ENCODE data around the gene DAB1. TPM values are rescaled to one million over a fixed set of nuclear protein-coding genes. Genes with fewer than 3 reads are reported as not detected.

DAB1 gene
- polyA plus RNA-seq, 12 donors: 1.7 to 8.2 (median 2.7) TPM; not detected in 1

DNA sequence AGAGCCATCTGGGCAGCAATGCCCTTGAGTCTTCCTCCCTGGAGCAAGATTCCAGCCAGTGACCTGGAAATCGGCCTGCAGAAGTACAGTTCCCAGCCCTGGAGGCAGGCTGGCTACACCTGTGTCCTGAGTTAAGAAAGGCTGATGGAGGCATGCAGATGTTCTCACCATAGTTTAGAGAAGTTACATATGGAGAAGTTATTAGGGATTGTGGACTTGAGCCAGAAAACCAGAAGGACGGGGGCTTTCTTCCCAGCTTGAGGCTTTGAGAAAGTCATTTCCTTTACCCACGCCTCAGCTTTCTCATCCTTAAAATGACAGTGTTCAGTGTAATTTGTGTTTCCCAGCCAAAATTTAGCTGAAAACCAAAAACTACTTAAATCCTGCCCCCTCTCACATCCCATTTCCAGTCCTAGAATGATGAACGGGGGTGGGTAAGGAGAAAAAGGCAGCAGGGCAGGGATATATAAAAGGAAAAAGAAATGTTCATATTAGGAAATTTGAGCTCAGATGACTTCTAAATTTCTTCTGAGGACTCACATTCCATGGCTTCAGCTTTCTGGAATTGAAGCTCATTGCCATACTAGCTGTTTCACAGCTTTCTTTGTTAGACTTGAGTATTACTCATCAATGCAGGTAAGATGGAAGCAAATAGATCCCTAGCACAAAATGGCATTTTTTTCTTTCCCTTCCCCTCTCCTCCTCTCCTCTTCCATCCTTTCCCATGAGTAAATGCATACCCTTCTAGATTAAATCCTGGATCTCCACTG, 443.7 kb downstream of the DAB1 start:
- peak; percentile 14 for DNase-seq

DNA sequence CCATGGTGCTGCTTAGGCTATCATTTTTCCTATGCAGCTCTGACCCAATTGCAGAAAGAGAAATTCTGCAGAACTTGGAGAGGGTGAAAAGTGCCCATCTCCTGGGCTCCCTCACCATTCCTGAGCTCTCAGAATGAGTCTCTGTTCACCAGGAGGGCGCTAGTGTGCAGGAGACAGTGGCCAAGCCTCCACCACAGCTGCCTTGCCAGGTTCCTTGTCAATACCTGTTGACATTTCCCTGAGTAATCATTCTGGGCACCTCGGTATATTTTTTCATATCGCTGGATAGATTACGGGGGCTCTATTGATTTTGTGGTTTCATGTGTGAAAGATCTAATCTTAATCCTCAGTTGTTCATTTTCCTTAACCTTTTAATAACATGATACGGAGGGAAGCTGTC, 445.0 kb downstream of the DAB1 start:
- DNase-seq: no peak

GRCh38 chr1:56977910-56978309, 445.9 kb downstream of the DAB1 start:
- DNase-seq: no peak

GRCh38 chr1:56975446-56975845, 448.4 kb downstream of the DAB1 start:
- DNase-seq: no peak

DNA sequence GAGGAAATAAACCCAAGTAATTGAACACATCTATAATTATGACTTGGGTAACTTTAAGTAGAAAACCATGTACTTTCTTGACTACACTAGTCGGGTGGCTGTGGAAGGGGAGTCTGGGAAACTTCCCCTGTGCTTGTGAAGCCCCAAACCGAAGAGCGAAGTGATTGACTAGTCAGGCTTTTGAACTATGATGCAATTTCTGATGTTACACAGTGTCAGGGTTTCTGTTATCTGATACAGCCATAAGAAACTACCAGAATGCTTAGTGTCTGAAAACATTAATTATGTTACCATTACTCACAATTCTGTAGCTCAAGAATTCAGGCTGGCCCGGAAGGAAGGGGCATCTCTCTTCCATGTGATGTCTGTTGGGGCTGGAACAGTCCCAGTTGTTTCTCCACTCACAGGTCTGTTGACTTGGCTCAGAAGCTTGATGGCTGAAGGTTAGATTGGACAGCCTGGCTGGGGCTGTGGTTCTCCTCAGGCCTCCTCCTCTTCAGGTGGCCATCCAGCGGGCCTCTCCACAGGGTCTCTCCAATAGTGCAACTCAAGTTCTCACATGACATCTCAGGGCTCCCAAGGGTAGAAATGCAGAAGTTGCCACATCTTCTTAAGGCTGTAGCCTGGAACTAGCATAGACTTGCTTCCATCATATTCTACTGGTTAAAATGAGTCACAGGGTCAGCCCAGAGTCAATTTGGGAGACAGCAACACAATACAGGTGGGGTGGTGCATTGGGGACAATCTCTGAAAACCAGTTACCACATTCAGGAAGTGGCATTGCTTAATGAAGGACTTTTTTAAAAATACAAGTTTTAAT, 449.7 kb downstream of the DAB1 start:
- DNase-seq: no peak

GRCh38 chr1:56972976-56973375, 450.9 kb downstream of the DAB1 start:
- DNase-seq: no peak

DNA sequence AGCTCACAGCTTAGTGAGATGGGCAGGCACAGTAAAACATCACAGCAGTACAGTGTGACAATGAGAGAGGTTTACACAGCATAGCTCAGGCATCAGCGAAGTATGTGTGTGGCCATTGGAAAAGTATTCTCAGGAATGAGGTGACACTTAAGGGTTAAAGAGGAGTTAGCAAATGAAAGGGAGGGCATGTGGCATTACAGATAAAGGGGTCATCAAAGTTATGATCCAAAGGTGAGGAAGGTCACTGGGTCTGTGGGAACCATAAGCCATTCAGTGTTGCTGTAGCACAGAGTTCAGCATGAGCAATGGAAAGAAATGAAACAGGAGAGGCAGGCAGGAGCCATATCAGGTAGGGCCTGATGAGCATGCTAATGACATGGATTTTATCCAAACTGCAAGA, 453.6 kb downstream of the DAB1 start:
- no peak for DNase-seq

DNA sequence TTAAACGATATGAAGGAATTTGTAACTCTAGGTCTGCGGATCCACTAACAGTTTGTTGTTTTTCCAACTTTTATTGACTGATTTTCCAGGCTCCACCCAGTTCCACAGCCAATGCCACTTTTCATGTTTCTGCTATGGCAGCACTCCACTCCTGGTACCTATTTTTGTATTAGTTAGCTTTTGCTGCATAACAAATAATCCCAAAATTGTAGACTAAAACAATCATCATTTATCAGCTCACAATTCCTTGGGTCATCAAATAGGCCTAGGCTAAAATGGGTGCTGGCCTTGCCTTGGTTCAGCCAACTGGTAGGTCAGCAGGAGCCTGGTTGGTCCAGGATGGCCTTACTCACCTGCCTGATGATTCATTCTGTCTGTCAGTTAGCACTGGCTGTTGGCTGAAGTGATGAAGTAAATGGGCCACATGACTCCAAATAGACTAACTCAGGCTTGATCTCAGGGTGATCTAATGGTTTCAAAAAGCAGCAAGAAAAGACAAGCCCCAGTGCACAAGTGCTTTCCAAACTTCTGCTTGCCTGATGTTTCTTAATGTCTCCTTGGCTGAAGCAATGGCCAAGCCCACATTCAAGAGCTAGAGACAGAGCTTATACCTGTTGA, 454.9 kb downstream of the DAB1 start:
- no peak for DNase-seq

DNA sequence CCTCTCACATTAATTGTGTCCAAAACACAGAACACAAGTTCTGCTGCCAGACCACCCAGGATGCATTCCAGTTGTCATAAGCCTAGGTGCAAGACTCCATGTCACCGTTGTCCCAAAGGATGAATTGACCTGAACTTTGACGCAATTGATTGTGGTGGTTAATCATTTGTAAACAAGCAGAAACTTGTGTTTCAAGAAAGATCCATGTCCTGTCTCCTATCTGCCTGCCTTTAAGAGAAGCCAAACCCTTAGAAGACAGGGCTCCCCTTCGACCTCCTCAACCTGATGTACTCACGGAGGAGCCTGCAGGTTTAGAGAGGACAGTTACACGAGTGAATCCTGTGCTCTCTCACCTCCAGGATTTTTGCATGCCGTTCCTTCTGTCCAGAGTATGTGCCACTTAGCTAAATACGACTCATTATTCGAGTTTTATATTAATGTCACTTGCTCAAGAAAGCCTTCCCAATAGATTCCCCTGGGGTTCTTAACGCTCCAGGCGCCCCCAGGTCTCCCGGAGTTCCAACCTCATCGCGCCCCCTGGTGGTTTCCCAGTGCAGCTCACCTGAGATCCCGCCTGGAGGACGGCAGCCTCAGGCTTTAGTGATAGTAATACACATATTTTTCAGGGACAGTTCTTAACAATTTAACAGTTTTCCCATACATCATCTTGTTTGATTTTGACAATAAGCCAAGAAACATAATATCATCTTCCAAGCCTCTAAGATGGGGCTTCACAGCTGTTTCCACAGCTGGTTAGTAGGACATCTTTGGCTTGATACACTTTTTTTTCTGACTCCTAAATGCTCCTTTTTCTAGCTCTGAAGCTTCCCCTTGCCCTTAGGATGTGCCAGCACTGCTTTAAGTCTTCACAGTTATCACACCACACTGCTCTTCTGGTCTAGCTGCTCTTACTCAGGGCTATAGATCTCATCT, 455.7 kb downstream of the DAB1 start:
- DNase-seq: peak; percentile 1

DNA sequence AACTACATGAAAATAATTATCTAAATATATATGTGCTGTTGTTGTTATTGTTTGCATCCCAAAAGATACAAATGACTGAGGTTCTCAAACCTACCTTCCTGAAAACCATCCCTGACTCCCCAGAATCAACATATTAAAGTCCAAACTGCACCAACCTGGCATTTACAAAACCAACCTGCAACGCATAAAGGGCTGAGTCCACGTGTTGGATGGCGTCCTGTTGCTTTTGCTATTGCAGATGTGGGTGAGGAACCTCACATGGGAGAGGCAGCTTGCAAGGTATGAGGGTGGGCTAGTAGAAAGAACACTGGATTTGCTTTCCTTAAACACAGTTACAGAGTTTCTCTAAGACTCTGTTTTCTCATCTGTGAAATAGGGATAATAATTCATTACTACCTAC, 456.5 kb downstream of the DAB1 start:
- DNase-seq: no peak

GRCh38 chr1:56966698-56966999, 457.2 kb downstream of the DAB1 start:
- no peak for DNase-seq

DNA sequence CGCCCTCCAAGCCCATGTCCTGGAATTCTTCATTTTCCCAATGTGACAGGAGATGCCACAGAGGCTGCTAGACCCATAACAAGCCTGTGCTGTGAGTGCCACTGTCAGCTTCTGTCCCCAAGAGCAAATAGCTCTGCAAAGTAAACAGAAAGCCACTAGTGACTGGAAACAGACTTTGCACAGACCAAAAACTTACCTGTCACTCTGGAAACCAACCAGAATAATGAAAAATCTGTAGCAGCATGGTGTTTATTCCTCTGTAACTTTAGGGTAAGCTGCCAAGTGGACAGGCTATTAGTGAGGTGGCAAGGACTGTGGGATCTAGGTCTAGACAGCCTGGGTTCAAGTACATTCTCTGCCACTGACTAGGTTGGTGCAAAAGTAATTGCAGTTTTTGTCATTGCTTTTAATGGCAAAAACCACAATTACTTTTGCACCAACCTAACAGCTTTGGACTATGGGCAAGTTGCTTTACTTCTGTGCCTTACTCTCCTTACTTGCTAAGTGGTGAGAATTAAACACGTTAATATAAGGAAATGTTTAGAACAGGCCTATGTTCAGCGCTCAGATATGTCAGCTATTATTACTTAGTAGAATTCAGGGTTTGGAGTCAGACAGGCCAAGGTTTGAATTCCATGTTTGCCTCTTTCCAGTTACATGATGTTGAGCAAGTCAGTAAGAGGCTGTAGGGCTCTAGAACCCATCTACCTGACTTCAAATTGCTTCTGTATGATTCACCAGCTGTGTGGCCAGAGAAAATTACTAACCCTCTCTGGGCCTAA, 457.8 kb downstream of the DAB1 start, which contains the start of gene C8B:
C8B (minus strand) TSS at position 100 of the 782 bp plus-strand sequence; CDS start at position 33, 67 bp downstream.
- no peak for DNase-seq

DNA sequence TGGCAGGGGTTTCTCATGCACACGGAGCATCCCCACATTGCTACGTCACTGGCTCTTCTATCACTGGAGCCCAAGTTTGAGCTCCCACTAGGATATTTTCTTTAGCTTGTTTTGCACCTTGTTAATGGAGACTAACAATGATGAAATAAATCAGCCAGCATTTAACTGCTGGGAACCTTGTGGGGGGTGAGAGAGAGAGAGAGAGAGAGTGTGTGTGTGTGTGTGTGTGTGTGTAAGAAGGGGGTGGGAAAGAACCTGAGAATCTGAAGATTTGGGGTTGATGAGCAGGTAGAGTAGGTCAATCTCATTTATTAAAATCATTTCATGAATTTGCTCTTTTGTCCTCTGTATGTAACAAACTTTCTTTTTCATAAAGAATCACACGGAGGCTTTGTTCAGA, 458.7 kb downstream of the DAB1 start:
- DNase-seq: no peak

- no peak for DNase-seq
Measured at GRCh38 chr1:56964349-56965017, 459.4 kb downstream of the DAB1 start.

- no peak for DNase-seq
Measured at GRCh38 chr1:56963667-56964066, 460.2 kb downstream of the DAB1 start.

DNA sequence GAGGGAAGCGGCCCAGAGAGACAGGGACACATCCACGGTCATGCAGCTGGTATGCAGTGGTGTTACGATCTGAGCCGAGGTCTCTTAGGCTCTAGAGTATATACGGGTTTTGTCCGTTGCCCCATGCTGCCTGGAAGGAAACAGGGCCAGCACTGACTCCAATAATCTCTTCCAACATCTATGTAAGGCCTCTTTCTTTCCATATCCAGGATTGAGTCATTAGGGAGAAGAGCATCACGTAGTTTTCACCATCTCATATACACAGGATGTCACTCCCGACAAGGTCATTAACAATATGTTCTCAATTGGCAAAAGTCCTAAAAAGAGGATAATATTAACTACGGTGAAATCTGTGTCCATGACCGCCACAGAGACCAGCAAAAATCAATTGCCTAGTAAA, 462.4 kb downstream of the DAB1 start:
- no peak for DNase-seq

DNA sequence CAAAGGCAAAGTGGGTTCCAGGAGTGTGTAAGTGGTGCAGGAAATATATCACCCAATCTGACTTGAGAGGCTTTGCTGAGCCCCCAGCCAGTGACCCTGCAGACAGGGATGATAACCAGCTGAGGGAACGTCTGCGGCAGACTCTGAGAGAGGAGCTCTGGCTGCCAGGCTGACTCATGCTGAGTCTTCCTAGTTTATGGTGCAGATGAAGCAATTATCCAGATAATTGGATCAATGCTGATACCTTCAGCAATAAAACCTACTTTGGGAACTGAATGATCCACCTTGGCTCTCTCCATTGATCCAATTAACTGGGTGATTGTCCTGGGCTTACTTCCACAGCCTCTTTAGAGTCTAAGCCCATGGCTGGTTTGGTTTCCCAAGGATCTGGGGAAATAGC, 465.3 kb downstream of the DAB1 start:
- DNase-seq: no peak

GRCh38 chr1:56957931-56958330, 465.9 kb downstream of the DAB1 start:
- no peak for DNase-seq

- no peak for DNase-seq
Measured at GRCh38 chr1:56954664-56955063, 469.2 kb downstream of the DAB1 start.

DNA sequence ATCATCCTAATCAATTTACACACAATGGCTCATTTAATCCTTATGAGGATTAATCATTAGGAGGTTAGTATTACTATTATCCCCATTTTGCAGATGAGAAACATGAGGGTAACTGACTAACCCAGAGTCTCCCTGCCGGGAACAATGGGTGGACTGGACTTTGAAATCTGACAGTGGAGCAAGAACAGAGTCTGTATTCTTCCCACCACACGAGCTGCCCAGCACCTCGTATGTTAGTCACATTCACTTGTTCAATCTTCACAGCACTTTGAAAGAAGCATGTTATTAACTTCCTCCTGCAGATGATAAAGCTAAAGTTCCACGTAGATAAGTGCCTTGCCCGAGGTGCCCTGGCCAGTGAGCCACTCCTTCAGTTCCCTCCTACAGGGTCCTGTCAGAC, 470.5 kb downstream of the DAB1 start:
- no peak for DNase-seq

Data from muscle of arm (tissue), 12 donors.